HEK293 (cell line): Measurements from ENCODE around the gene TECR.

ENCODE experiments used
- ZBTB17 ChIP-seq: fragments of 450-650 bp; formaldehyde crosslinking; IDR thresholded peaks from 2 replicates; pipeline ENCODE4 v1.5.1; 2016; ENCODE audit warnings: missing biosample characterization, missing genetic modification characterization
- ZNF140 ChIP-seq: fragments of 450-650 bp; formaldehyde crosslinking; IDR thresholded peaks from 2 replicates; pipeline ENCODE4 v1.5.1; 2016; ENCODE audit warnings: missing biosample characterization, missing genetic modification characterization
- TF ChIP-seq, protein P1 (sequence below): fragments of 450-650 bp; formaldehyde crosslinking; IDR thresholded peaks from 2 replicates; pipeline ENCODE4 v1.5.1; 2016; ENCODE audit warnings: missing biosample characterization, missing genetic modification characterization

DNA sequence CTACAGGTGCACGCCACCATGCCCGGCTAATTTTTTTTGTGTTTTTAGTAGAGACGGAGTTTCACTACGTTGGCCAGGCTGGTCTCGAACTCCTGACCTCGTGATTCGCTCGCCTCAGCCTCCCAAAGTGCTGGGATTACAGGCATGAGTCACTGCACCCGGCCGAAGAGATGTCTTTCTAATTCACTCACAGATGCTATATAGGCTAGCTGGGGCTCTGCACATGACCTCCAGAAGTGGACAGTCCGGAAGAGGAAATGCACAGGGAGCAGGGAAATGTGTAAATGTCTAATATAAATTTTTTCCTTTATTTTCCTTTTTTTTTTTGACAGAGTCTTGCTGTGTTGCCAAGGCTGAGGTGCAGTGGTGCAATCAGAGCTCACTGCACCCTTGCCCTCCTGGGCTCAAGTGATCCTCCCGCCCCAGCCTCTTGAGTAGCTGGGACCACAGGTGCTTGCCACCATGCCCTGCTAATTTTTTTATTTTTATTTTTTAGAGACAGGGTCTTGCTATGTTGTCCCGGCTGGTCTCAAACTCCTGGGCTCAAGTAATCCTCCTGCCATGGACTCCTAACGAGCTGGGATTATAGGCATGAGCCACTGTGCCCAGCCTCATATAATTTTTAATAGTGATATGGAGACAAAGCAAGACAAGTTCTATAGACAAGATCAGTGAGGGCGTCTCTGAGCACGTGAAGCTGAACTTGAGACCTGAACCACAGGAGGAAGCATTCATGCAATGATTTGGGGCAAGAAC lies 41.8 kb upstream of the TECR start:
- TF ChIP-seq ZBTB17 (tag by site-specific recombination) = no peak
- no peak for TF ChIP-seq ZNF140
- TF ChIP-seq, protein P1, sequence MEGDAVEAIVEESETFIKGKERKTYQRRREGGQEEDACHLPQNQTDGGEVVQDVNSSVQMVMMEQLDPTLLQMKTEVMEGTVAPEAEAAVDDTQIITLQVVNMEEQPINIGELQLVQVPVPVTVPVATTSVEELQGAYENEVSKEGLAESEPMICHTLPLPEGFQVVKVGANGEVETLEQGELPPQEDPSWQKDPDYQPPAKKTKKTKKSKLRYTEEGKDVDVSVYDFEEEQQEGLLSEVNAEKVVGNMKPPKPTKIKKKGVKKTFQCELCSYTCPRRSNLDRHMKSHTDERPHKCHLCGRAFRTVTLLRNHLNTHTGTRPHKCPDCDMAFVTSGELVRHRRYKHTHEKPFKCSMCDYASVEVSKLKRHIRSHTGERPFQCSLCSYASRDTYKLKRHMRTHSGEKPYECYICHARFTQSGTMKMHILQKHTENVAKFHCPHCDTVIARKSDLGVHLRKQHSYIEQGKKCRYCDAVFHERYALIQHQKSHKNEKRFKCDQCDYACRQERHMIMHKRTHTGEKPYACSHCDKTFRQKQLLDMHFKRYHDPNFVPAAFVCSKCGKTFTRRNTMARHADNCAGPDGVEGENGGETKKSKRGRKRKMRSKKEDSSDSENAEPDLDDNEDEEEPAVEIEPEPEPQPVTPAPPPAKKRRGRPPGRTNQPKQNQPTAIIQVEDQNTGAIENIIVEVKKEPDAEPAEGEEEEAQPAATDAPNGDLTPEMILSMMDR (tag by site-specific recombination) = no peak
